Activated B cell treated with CpG ODN at 0.5 μM for 24 hours (primary cell): ENCODE measurements around the gene KCNJ18. TPM values are rescaled to one million over a fixed set of nuclear protein-coding genes. Genes with fewer than 3 reads are reported as not detected.
"Not testable (repeated sequence)": the region's sequence is repeated elsewhere in the genome, so short reads cannot be mapped to it uniquely, and the experiment has no call there.

Experiments used
- ATAC-seq: fragments of 200-7000 bp; cut with Tn5 transposase; one replicate; pipeline ENCODE4 v1.10.0; 2021; ENCODE audit warnings: low read depth, mild to moderate bottlenecking, moderate library complexity
- CTCF ChIA-PET: fragments of 350-600 bp; sonication (Branson Sonifier 250); formaldehyde crosslinking; loops from one replicate; lab custom pipeline; 2021; ENCODE audit warnings: antibody characterized with exemption; lab: Charles Lee
- POLR2A ChIA-PET: fragments of 350-600 bp; sonication (Branson Sonifier 250); formaldehyde crosslinking; loops from one replicate; lab custom pipeline; 2021; ENCODE audit warnings: antibody characterized with exemption; lab: Charles Lee
- DNase-seq: peaks from one replicate; pipeline ENCODE4 v3.0.0; 2022
- H3K27ac Mint-ChIP-seq: one replicate; pipeline ENCODE4 v1.8.0; 2020; ENCODE audit warnings: mixed read lengths
- H3K27me3 Mint-ChIP-seq: one replicate; pipeline ENCODE4 v1.8.0; 2021; ENCODE audit warnings: mixed read lengths
- H3K36me3 Mint-ChIP-seq: one replicate; pipeline ENCODE4 v1.8.0; 2021; ENCODE audit warnings: low read depth, mixed read lengths
- H3K4me1 Mint-ChIP-seq: one replicate; pipeline ENCODE4 v1.8.0; 2021; ENCODE audit warnings: mixed read lengths
- H3K4me3 Mint-ChIP-seq: one replicate; pipeline ENCODE4 v1.8.0; 2020; ENCODE audit warnings: mild to moderate bottlenecking, mixed read lengths
- H3K9me3 Mint-ChIP-seq: one replicate; pipeline ENCODE4 v1.8.0; 2020; ENCODE audit warnings: mixed read lengths
- intact Hi-C: fragments of 100-400 bp; cut with micrococcal nuclease; formaldehyde crosslinking; loops from one replicate; pipeline ENCODE4 v1.15.1; 2024
- total RNA-seq: library from RNA; stranded (reverse); gene quantifications from 2 replicates; pipeline ENCODE4 v1.2.3, GENCODE V29; 2022
- TF ChIP-seq, protein P1 (sequence below): fragments of 200-600 bp; IDR thresholded peaks from one replicate; pipeline ENCODE4 v1.8.0; 2022; ENCODE audit warnings: antibody characterized with exemption, mild to moderate bottlenecking

Gene KCNJ18
- total RNA-seq, 1 donor from 2014 or later: not detected

DNA sequence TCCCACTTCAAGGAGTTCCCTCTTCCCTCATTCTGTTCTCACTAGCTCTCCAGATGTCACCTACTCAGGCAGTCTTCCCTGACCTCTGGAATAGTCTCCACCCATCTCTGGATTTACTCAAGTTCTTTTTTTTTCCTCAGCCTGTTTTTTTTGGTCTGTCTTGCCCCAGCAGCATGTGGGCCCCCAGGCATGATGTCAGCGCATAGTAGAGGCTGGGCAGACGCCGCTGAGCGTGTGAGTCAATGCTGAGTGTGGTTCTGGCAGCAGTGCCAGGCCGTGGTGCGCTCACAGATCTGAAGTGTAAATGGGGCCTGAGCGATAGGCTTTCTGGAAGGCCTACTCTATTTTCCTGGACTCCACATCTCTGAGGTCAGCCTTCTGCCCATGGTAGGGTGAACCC, 2.7 kb upstream of the KCNJ18 start:
- ChIA-PET POLR2A (no interaction called here), CTCF (no interaction called here)
- TF ChIP-seq, protein P1, sequence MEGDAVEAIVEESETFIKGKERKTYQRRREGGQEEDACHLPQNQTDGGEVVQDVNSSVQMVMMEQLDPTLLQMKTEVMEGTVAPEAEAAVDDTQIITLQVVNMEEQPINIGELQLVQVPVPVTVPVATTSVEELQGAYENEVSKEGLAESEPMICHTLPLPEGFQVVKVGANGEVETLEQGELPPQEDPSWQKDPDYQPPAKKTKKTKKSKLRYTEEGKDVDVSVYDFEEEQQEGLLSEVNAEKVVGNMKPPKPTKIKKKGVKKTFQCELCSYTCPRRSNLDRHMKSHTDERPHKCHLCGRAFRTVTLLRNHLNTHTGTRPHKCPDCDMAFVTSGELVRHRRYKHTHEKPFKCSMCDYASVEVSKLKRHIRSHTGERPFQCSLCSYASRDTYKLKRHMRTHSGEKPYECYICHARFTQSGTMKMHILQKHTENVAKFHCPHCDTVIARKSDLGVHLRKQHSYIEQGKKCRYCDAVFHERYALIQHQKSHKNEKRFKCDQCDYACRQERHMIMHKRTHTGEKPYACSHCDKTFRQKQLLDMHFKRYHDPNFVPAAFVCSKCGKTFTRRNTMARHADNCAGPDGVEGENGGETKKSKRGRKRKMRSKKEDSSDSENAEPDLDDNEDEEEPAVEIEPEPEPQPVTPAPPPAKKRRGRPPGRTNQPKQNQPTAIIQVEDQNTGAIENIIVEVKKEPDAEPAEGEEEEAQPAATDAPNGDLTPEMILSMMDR: no peak
- ATAC-seq: no peak
- no peak for DNase-seq
- Mint-ChIP-seq H3K4me3 (no peak overlapping the region), H3K27me3 (no peaks in the 10 kb centered on the region), H3K36me3 (no peaks in the 10 kb centered on the region), H3K9me3 (no peaks in the 10 kb centered on the region), H3K27ac (no peak overlapping the region), H3K4me1 (no peaks in the 10 kb centered on the region)
- intact Hi-C loops: no loop called here

DNA sequence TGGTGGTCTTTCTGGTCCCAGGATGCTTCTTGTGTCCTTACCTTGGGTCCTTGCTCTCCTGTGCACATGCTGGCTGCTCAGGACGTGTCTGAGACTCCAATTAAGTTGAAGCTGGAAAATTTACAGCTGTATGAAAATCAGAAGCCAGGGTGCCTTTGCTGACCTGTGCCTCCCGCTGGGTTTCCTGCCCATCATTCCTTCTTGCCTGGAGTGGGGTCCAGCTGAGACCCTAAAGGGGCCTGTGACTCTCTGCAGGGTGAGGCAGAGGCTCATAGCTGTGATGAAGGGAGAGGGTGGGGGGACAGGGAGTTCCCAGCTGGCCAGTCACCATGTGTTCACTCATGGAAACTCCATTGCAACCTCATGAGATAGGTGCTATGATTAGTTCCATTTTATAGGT, 1.5 kb upstream of the KCNJ18 start:
- ATAC-seq, POLR2A ChIA-PET, H3K27me3 Mint-ChIP-seq, H3K4me1 Mint-ChIP-seq, DNase-seq, H3K27ac Mint-ChIP-seq, CTCF ChIA-PET, H3K36me3 Mint-ChIP-seq, H3K4me3 Mint-ChIP-seq, H3K9me3 Mint-ChIP-seq, intact Hi-C loops: not testable (repeated sequence)

DNA sequence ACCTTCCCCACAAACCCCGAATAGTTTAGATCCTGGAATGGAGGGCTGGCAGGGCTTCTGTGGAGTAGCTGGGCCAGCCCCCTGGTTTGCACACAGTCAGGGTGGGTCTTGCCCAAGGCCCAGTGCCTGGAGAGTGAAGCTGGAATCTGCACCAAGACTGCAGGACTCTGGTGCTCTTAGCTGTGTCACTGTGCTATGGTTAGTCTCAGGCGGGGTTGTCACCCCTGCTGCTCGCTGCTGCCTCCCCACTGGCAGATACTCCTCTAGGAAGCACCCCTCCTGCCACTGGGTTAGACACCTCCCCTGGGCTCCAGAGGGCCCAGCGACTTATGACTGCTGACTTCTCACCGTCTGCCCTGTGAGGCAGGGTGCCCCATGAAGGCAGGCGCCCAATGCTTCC, 842 bp upstream of the KCNJ18 start:
- DNase-seq, H3K36me3 Mint-ChIP-seq, H3K27ac Mint-ChIP-seq, ATAC-seq, intact Hi-C loops, H3K4me1 Mint-ChIP-seq, POLR2A ChIA-PET, CTCF ChIA-PET, H3K4me3 Mint-ChIP-seq, H3K27me3 Mint-ChIP-seq, H3K9me3 Mint-ChIP-seq: not testable (repeated sequence)

DNA sequence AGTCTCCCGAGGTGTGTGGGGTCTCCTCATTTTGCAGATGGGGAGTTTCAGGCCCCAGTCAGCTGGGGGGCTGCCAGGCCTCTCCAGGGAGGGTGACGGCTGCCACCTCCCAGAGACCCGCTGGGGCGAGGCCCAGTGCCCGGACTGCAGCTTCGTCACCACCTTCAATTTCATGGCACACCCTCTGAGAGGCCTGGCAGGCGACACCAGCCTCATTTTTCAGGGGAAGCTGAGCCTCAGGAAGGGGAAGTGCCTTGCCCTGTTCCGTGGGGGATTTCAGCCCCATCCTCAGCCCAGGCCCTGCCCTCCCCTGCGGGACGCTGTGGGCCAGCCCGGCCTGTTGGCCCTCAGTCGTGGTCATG, 362 bp downstream of the KCNJ18 start:
- H3K36me3 Mint-ChIP-seq, ATAC-seq, POLR2A ChIA-PET, H3K27me3 Mint-ChIP-seq, H3K27ac Mint-ChIP-seq, H3K9me3 Mint-ChIP-seq, intact Hi-C loops, H3K4me1 Mint-ChIP-seq, CTCF ChIA-PET, H3K4me3 Mint-ChIP-seq, DNase-seq: not testable (repeated sequence)

DNA sequence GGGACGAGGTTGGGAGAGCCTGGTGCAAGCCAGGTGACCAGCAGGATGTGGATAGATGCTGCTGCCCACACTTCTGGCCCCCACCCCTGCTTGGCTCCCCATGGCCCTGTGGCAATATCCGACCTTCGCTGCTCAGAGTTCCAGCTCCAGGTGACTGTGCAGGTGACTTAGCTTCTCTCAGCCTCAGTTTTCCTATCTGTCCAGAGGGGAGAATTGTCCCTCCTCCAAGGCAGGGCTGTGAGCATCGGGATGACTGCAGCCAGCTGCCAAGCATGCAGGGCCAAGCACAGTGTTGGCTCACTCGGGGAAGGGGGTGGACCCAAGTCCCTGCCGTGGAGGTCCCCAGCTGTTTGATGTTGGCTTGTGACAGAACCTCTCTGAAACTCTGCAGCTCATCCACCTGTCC, 1.1 kb downstream of the KCNJ18 start:
- DNase-seq, H3K27ac Mint-ChIP-seq, CTCF ChIA-PET, ATAC-seq, H3K36me3 Mint-ChIP-seq, H3K4me3 Mint-ChIP-seq, POLR2A ChIA-PET, H3K9me3 Mint-ChIP-seq, intact Hi-C loops, H3K4me1 Mint-ChIP-seq, H3K27me3 Mint-ChIP-seq: not testable (repeated sequence)

DNA sequence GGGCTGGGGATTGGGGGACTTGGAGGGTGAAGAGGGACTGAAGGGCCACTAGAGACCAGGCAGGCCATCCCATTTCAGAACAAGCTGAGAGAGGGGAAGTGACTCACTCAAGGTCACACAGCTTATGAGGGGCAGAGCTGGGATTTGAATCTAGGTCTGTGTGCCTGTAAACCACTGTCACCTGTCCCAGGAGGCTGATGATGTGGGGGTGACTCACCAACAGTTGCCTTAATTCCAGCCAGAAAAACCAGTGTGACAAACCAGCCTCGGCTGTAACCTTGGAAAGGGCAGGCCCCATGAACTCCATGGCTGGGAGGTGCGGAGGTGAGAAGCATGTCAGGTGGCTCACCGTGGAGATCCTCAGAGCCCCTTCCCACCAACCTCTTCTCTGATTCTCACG, 1.6 kb downstream of the KCNJ18 start:
- H3K36me3 Mint-ChIP-seq, DNase-seq, H3K4me1 Mint-ChIP-seq, POLR2A ChIA-PET, H3K9me3 Mint-ChIP-seq, intact Hi-C loops, H3K4me3 Mint-ChIP-seq, H3K27me3 Mint-ChIP-seq, CTCF ChIA-PET, ATAC-seq, H3K27ac Mint-ChIP-seq: not testable (repeated sequence)

DNA sequence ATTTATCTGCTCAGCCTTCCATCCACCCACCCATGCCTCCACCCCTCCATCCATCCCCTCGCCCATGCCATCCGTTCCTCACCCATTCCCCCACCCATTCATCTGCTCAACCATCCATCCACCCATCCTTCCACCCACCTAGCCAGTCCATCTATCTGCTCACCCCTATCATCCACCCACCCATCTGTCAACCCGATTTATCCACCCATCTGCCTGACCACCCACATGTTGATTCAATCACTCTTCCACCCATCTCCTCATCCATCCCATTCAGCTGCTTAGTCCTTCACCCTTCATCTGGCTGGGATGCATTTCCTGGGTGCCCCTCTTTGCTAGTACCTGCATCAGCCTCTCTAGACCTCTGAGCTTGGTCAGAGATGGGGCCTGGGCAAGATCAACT, 3.9 kb downstream of the KCNJ18 start:
- H3K4me3 Mint-ChIP-seq, CTCF ChIA-PET, POLR2A ChIA-PET, ATAC-seq, H3K36me3 Mint-ChIP-seq, H3K27ac Mint-ChIP-seq, H3K27me3 Mint-ChIP-seq, H3K4me1 Mint-ChIP-seq, H3K9me3 Mint-ChIP-seq, intact Hi-C loops, DNase-seq: not testable (repeated sequence)

DNA sequence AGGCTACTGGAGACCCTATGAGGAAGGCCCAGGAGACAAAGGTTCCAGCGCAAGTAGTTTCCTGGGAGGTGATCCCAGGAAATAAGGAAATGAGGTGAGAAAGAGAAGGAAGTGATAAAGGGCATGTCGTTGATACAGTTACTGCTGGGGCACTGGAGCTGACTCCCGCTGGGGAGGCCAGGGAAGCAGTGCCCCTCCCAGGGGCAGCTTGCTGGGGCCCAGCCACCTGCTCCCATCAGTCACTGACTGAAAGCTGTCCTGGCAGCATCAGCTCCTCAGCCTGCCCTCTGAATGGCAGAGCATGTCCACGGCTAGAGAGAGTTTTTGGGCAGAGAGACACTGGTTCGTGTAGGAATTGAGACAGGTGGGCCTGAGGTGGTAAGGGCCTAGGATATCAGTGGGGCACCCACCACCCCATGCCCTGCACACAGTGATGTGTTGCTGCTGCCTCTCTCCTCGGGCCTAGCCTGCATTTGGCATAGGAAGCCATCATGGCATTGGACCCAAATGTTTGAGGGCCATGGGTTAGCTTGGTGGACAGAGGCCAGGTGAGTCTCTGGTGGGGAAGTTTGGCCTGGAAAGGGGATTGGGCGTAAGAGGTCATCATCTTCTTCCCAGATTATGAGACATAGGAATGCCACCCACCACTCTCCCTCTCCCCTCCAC, 4.7 kb downstream of the KCNJ18 start:
- CTCF ChIA-PET, H3K9me3 Mint-ChIP-seq, intact Hi-C loops, H3K4me1 Mint-ChIP-seq, ATAC-seq, H3K4me3 Mint-ChIP-seq, H3K27me3 Mint-ChIP-seq, POLR2A ChIA-PET, H3K36me3 Mint-ChIP-seq, H3K27ac Mint-ChIP-seq, DNase-seq: not testable (repeated sequence)

DNA sequence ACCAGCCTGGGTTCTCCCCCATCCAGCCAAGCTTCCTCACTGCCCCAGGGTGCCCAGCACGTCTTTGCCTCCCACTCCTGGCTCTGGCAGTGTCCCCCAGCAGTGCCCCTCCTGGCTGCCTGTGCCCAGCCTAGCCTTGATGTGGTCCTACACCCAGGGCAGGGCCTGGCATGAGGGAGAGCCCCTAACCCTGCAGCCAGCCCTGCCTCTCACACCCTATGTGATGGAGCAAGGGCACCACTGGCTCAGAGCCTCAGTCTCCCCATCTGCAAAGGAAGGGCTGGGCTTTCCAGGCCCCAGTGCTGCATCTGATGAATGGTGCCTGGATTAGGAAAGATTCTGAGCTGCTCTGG, 5.2 kb downstream of the KCNJ18 start:
- ATAC-seq, POLR2A ChIA-PET, H3K4me1 Mint-ChIP-seq, H3K27ac Mint-ChIP-seq, DNase-seq, H3K4me3 Mint-ChIP-seq, H3K27me3 Mint-ChIP-seq, CTCF ChIA-PET, H3K9me3 Mint-ChIP-seq, H3K36me3 Mint-ChIP-seq, intact Hi-C loops: not testable (repeated sequence)

DNA sequence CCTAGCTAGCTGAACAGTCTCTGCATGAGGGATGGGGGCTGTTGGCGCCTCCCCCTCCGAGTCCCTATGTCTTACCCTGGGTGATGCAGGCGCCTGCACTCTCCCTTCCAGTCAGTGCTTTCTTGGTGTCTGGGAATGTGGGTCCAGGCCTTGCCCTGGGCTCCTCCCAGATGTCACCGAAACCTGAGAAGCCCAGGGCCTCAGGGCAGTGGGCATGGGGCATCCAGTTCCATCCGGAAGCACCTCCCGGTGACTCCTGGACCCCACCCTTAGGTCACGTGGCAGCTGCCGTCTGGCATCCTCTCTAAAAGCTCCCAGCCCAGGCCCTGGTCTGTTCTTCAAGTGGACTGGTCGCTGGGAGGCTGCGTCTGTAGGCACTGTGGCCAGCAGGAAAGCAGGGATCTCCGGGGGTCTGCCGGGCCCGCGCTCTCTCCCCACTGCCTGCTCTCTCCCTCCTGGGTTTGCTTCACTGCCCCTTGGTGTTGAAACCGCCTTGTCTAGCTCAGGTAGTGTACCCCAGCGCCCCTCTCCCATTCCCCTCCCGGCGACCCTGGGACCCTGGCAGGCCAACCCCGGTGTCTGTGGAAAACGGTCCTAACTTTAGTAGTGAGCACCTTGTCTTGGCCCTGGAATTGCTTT, 6.2 kb downstream of the KCNJ18 start:
- H3K27ac Mint-ChIP-seq, H3K9me3 Mint-ChIP-seq, H3K4me3 Mint-ChIP-seq, DNase-seq, CTCF ChIA-PET, H3K27me3 Mint-ChIP-seq, H3K36me3 Mint-ChIP-seq, H3K4me1 Mint-ChIP-seq, ATAC-seq, intact Hi-C loops, POLR2A ChIA-PET: not testable (repeated sequence)

DNA sequence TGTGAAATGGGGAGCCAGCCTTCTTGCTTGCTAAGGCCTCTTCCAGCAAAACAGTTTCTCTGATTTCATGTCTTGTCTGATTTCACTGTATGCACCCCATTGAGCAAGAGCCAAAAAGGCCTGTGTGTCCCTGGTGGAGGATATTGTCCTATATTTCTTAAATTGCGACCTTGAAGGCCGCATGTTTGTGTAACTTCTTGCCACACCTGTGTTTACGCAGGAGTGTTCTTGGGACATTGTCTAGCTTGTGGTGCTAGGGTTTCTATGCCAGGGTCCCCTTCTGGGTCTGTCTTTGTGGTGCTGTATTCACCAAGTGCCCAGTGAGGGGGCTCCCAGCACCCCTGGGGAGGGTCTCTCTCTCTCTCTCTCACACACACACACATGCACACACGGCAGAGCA, 6.8 kb downstream of the KCNJ18 start:
- CTCF ChIA-PET, H3K36me3 Mint-ChIP-seq, H3K27ac Mint-ChIP-seq, H3K27me3 Mint-ChIP-seq, H3K4me3 Mint-ChIP-seq, POLR2A ChIA-PET, DNase-seq, intact Hi-C loops, H3K9me3 Mint-ChIP-seq, H3K4me1 Mint-ChIP-seq, ATAC-seq: not testable (repeated sequence)
